ENCODE measurements around the gene APLP2. TPM values are rescaled to one million over a fixed set of nuclear protein-coding genes. Genes with fewer than 3 reads are reported as not detected.

Gene APLP2
- total and polyA plus RNA-seq, 9 of the 15 experiments (the other 6 are each of a cell fraction or from before 2014, with no cell fraction given) = 17.4 to 164 (median 118) TPM

GRCh38 chr11:130188585-130189347 lies 119.1 kb downstream of the APLP2 start:
- DNase-seq (ENCODE audit: extremely low read depth in 1 of 4, low spot score in 3 of 4) = no peak
- Histone ChIP-seq H3K36me3 (ENCODE audit: control insufficient read depth, insufficient read depth, low read length) (no peaks in the 10 kb centered on the region), H2AFZ (ENCODE audit: low read depth, low read length) (no peak overlapping the region), H3K4me3 (no peak overlapping the region), H3K9ac (ENCODE audit: insufficient read depth in 1 of 2, low read depth in 2 of 2, low read length in 2 of 2) (no peak overlapping the region), H3K27ac (ENCODE audit: extremely low read depth, low read depth, low read length) (no peak overlapping the region), H3K79me2 (ENCODE audit: control insufficient read depth, insufficient read depth, low read length) (no peaks in the 10 kb centered on the region), H3K9me3 (replicated peaks; ENCODE audit: control insufficient read depth, insufficient read depth, low read depth, low read length) (no peaks in the 10 kb centered on the region), H3K4me1 (replicated peaks in 1 of 2; ENCODE audit: control insufficient read depth in 2 of 2, insufficient read depth in 2 of 2, low read length in 2 of 2) (peaks cover 0 to 15% of the 10 kb centered on the region in 2 experiments; a peak in 1 of 5 replicates), H3K27me3 (ENCODE audit: control insufficient read depth in 2 of 2, insufficient read depth in 2 of 2, low read length in 2 of 2) (peaks cover 40 to 66% of the 10 kb centered on the region in 2 experiments), H3K4me2 (ENCODE audit: insufficient read depth, low read length) (no peak overlapping the region), H3K9me1 (ENCODE audit: control insufficient read depth, insufficient read depth, low read length) (no peaks in the 10 kb centered on the region), H4K20me1 (replicated peaks; ENCODE audit: control insufficient read depth, insufficient read depth, low read length) (no peaks in the 10 kb centered on the region; the same call in none of the 2 replicates)
- in situ Hi-C loops (cut with MboI) (no loop called here), intact Hi-C loops (cut with micrococcal nuclease) (no loop called here)
- no TSS peak for BruUV-seq (replicated peaks)
- WGBS (ENCODE audit: insufficient coverage, low coverage, missing lambda C conversion rate) = 8% methylated on average over 14 of the region's 19 CpGs
- POLR2A ChIA-PET = interaction anchor here (0.6 kb wide), 2 partner anchors 17 to 1529 kb away, joined by 3 read pairs; no protein-coding TSS in a partner anchor
- no peak for FAIRE-seq
- ATAC-seq = no peak; the same call in 2 of the 3 replicates
- peak; percentile 68 for TF ChIP-seq NFIX (CRISPR knock-in tag; IDR thresholded peaks at IDR 0.05; ENCODE audit: low read depth)
- TF ChIP-seq NFIC (IDR thresholded peaks at IDR 0.05) = peak; percentile 89
- TF ChIP-seq RB1 (IDR thresholded peaks at IDR 0.05; ENCODE audit: low read depth) = no peak
- TF ChIP-seq CBX5 (IDR thresholded peaks at IDR 0.05; ENCODE audit: borderline replicate concordance, low read depth) = no peak
- no peak for TF ChIP-seq ZNF232 (CRISPR knock-in tag; IDR thresholded peaks at IDR 0.05)
- TF ChIP-seq SOX6 (IDR thresholded peaks at IDR 0.05) = no peak
- CTCF ChIA-PET (ENCODE audit: low intra/inter-chr PET ratio) = no interaction called here
